Measurements from ENCODE around the gene CLMN. TPM values are rescaled to one million over a fixed set of nuclear protein-coding genes. Genes with fewer than 3 reads are reported as not detected.

The CLMN gene, protein sequence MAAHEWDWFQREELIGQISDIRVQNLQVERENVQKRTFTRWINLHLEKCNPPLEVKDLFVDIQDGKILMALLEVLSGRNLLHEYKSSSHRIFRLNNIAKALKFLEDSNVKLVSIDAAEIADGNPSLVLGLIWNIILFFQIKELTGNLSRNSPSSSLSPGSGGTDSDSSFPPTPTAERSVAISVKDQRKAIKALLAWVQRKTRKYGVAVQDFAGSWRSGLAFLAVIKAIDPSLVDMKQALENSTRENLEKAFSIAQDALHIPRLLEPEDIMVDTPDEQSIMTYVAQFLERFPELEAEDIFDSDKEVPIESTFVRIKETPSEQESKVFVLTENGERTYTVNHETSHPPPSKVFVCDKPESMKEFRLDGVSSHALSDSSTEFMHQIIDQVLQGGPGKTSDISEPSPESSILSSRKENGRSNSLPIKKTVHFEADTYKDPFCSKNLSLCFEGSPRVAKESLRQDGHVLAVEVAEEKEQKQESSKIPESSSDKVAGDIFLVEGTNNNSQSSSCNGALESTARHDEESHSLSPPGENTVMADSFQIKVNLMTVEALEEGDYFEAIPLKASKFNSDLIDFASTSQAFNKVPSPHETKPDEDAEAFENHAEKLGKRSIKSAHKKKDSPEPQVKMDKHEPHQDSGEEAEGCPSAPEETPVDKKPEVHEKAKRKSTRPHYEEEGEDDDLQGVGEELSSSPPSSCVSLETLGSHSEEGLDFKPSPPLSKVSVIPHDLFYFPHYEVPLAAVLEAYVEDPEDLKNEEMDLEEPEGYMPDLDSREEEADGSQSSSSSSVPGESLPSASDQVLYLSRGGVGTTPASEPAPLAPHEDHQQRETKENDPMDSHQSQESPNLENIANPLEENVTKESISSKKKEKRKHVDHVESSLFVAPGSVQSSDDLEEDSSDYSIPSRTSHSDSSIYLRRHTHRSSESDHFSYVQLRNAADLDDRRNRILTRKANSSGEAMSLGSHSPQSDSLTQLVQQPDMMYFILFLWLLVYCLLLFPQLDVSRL
- total RNA-seq, result under 1 TPM; 0.29 to 0.40 TPM

DNA sequence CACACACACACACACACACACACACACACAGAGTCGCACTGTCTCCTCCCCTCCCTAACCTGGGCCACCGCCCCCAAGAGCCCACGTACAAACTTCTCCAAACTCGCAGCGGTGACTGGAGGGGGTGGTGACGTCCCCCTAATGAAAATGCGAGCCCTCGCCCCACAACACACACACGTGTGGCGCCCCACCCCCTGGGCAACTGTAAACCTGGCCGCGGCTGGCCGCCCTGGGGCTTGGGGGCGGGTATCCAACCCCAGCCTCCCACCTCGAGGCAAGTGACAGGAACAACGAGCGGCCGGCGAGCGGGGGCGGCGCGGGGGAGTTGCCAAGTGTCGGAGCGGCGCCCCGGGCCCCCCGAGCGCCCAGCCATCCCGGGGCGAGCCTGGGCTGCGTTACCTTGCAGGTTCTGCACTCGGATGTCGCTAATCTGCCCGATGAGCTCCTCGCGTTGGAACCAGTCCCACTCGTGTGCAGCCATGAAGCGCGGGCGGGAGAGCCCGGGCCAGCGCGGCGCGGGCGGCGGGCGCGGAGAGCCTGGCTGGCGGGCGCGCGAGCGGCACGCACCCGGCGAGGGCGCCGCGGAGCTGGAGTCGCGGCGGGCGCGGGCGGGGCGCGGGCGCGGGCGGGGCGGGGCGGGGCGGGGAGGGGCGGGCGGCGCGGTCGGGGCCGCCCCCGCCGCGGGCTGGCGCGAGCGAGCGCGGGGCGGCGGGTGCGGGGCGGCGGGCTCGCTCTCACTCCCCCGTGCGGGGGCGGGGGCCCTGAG is at the start of gene CLMN:
Gene CLMN (minus strand): TSS at position 597 of the 766 bp plus-strand sequence. CDS start 116 bp downstream, at position 481.
- ChIA-PET CTCF (no interaction called here), POLR2A (interaction anchor here (0.6 kb wide), 1 partner anchor 96 kb away, joined by 3 read pairs; no protein-coding TSS in a partner anchor)

DNA sequence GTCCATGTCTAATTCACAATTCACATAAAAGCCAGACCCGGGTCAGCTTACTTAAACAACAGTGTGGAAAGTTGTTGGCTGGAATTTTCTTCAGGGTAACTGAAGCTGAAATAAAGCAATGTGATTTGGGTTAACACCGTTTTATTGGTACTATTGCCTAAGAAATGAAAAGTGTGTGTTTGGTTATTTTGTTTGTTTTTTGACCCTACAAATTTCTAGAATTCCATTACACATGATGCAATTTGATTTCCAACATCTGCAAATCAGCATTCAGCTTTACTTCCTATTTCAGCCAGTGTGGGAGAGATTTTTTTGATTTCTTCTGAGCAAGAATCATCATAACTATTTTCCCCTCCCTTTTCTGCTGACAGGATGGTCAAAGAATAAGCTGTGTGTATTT is 45.7 kb upstream of the CLMN start:
- CTCF ChIA-PET, result no interaction called here
- POLR2A ChIA-PET, result no interaction called here

DNA sequence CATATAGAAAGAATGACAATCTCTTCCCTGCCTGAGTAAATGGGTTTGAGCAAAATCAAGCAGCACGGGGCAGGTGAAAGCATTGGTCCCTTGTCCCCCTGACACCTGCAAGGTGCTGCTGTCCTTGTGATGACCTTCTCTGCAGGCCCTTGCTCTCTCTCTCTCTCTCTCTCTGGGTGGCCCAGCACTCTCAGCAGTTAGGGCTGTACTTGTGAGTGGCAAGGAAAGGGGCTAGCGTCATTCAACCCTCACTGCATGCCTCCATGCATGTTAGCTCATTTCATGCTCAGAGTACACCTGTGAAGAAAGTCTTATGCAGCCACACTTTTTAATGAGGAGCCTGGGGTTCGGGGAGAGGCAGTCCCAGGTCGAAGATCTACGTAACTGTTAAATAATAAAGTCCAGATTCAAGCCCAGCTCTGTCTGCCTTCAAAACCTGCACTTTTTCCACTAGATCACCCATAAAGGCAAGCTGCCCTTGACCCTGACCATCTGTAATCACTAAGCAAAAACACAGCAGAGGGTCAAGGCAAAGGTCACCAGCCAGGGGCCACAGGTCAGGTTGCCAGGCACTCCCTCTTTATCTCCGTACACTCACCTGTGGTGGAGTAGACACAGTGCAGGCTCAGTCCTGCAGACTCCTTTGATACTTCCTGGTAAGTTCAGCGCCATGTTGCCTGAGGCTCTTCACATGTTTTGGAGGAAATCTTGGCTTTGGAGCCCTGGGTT is 44.9 kb upstream of the CLMN start:
- CTCF ChIA-PET, result no interaction called here

DNA sequence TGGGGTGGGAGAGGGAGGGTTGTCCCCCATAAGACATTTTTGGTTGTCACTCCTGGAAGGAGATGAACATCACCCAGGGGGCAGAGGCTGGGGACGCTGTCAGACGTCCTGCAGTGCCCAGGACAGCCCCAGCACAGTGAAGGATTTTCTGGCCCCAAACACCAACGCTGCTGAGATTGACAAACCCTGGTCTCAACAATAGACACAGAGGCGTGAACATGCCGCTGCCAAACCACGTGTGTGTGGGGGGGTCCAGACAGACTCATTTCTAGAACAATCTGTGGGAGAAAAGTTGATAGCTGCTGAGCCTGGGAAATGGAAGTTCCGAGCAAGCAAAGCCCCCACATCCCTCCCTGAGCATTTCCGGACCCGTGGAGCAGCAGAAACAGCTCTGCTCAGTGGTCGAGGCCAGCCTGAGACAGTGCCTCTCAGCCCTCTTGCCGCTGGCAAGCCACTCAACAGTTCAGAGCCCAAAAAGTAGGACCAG is 43.8 kb upstream of the CLMN start:
- ChIA-PET POLR2A (no interaction called here), CTCF (no interaction called here)

More for the DNA sequence above, 44.9 kb upstream of the CLMN start:
- POLR2A ChIA-PET, result no interaction called here

DNA sequence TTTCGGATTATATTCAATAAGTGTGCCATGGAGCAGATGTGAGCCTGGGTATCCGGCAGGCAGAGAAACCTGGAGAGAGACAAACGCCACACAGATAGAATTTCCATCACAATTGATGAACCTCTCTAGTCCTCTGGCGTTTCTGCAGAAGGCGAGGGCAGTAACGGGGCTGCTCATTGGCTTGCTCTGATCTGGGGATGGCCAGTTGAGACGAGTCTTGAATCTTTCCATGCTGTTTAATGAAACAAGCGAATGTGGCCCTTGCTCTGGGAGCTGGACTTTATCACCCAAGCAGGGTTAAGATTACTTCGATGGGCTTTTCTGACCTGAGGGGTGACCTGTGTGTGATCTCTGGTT is 42.4 kb upstream of the CLMN start:
- ChIA-PET POLR2A (no interaction called here), CTCF (interaction anchor here (0.7 to 1.3 kb wide), 2 partner anchors 14 to 26 kb away, joined by 3 read pairs; no protein-coding TSS in a partner anchor)

DNA sequence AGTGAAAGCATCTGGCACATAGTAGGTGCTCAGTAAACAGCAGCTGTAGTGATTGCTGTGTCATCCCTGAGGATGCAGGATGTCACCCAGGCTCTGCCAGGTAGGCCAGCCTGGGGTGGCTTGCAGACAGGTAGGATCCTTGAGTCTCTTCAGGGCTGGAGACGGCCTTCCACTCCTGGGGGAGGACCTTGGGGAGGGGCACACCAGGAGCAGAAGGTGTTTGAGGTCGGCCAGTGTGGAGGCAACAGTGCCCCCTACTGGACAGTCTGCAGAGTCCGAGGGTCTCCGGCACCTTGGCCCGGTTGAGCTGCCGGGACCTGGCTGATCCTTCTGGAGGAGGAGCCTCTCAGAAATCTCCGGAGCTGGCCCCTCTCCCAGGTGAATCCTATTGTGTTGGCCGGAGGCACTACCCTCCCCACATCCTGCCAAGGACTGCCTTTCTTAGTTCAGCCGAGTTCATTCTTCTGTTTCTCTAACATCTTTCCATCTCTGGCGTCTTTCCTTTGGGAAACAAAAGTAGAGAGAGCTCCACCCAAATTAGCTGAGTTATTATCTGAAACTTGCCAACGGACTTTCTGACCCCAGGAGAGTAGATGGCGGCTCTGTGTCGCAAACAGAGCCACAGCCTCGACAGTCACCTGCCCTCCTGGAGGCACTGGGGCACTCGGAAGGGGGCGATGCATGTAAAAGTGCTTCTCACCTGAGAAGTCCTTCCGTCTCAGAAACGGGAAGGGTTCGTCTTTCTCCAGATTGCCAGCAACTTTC is 41.8 kb upstream of the CLMN start:
- POLR2A ChIA-PET, result no interaction called here
- CTCF ChIA-PET, result interaction anchor here (0.7 to 1.3 kb wide), 3 partner anchors 13 to 167 kb away, joined by 3 read pairs; no protein-coding TSS in a partner anchor

DNA sequence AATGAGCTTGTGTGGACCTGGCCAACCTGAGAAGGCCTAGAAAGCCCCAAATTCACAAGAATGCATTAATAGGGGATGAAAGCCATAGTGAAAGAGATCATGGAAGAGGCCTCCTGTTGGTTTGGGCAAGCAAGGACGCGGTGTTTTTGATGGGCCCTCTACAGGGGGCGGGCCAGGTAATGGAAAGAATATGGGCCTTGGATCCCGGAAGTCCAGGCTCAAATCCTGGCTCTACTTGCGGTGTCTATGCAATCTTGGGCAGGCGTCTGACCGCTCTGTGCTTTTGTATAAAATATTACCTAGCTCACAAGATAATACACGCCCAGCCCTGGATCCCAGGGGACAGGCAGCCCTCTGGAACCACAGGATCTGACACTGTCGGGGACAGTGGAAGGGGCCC is 41.1 kb upstream of the CLMN start:
- POLR2A ChIA-PET, result no interaction called here
- CTCF ChIA-PET, result interaction anchor here (0.8 to 1.3 kb wide), 2 partner anchors 25 to 166 kb away, joined by 3 read pairs; no protein-coding TSS in a partner anchor

DNA sequence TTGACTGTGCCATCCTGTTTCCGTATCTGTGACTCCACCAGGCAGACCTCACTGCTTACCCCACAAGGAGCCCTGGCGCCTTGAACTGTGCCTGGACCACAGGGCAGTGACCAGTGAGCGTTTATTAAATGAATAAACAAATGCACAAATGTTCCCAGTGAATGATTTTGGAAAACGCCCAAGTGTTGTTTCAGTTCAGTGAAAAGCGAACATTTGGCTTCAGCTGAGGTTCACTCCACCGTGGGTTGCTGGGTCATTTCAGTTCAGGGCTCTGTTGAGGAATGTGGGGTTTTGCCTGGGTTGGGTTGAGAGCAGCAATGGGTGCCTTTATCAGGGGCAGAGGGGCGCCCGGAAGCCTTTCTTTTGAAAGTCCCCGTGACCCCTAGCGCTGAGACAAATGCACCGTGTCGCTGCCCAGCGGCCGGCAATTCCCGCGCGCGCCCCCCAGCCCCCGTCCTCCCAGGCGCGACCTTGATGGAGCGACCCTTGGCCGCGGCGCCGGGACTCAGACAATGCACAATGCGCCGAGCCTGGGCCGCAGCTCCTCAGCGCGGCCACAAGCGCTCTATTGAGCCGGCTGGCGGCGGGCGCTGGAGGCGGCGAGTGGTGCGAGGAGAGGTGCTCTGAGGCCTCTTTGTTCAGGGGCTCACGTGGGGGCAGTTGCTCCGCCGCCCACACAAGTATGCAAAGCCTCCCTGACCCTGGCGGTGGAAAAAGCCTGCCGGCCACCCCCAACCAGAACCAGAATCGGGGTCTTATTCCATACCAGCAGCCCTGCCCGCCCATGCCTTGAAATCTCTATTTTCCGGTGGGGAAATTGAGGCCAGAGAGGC is 40.5 kb upstream of the CLMN start:
- ChIA-PET POLR2A (no interaction called here), CTCF (no interaction called here)

DNA sequence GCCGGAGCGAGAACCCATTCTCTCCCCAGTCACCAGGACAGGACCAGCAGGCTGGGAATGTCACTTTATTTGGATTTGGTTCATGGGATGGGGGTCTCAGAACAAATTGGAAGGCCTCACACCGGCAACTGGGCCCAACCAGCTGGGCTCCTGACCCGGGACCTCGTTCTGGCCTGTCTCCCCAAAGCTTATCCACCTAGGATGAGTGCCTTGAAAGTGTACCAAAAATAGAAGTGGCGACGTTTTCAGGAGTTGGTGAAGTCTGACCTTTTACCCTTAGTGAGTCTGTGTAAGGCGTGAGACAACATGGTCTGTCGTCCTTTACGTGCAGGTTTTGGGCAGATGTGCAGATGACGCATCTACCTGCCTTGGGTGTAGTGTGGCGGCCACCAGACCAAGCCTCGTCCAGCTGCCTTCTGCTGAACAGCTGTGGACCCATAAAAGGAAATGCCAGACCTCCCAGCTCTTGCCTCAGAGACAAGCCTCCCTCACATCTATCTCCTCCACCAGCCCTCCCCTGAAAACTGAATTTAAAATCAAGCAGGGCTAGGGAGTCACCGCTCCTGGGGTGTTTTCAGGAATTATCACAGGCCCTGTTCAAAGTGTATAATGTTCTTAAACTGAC is 36.6 kb upstream of the CLMN start:
- ChIA-PET CTCF (no interaction called here), POLR2A (no interaction called here)

DNA sequence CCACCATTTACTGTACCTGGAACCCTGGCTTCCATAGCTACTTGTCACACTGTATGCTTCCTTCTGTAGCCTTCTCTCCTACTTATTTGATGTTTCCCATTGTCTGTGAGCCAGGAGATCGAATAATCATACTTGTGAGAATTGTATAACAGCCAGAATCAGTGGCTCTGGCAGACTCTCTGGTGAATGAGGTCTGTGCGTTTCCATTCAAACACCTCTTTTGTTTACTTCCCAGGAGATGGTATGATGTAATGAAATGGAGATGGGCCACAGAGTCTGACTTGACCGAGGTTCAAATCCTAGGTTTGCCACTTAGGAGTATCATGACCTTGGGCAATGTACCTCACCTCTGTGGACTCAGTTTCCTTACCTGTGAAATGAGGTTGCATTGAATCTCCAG is 35.7 kb upstream of the CLMN start:
- ChIA-PET CTCF (no interaction called here), POLR2A (no interaction called here)

DNA sequence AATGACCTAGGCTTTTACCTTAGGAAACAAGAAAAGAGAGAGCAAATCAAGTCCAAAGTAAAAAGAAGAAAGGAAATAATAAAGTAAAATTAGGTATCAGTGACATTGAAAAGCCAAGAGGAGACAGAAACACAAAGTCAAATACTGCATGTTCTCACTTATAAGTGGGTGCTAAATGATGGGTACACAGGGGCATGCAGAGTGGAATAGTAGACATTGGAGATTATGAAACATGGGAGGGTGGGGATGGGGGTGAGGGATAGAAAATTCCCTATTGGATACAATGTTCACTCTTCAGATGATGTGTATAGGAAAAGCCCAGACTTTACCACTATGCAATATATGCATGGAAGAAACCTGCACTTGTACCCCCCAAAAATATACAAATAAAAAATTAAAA is 35.1 kb upstream of the CLMN start:
- CTCF ChIA-PET, result no interaction called here
- POLR2A ChIA-PET, result no interaction called here

DNA sequence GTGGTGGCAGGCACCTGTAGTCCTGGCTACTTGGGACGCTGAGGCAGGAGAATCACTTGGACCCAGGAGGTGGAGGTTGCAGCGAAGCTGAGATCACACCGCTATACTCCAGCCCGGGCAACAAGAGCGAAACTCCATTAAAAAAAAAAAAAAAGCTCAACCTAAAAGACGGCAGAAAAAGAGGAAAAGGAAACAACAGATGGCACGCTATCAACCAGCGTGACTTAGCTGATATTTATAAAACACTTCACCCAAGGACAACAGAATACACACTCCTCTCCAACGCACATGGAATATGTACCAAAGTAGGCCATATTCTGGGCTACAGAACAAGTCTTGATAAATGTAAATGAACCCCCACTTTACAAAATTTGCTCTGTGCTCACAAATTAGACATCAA is 34.0 kb upstream of the CLMN start:
- CTCF ChIA-PET, result no interaction called here
- POLR2A ChIA-PET, result no interaction called here

DNA sequence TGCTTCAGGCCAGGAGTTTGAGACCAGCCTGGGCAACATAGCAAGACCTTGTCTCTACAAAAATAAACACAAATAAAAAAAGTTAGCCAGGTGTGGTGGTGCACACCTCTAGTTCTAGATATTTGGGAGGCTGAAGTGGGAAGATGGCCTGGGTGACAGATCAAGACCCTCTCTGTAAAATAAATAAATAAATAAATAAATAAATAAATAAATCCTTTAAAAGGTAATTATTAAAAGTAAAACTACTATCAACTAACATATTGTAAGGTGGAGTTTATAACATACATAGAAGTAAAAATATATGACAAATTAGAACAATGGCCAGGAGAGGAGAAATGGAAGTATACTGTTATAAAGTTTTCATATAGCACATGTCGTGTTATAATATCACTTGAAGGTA is 33.3 kb upstream of the CLMN start:
- ChIA-PET POLR2A (no interaction called here), CTCF (no interaction called here)

DNA sequence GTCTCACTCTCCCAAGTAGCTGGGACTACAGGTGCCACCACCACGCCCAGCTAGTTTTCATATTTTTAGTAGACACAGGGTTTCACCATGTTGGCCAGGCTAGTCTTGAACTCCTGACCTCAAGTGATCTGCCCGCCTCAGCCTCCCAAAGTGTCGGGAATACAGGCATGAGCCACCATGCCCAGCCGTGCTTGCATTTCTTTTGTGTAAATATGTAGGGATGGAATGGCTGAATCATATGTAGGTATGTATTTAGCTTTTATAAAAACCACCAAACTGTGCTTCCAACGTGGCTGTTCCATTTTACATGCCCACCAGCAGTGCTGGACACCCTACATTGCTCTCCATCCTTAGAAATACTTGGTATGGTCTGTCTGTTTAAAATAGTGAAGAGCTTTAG is 32.8 kb upstream of the CLMN start:
- CTCF ChIA-PET, result no interaction called here
- POLR2A ChIA-PET, result no interaction called here

DNA sequence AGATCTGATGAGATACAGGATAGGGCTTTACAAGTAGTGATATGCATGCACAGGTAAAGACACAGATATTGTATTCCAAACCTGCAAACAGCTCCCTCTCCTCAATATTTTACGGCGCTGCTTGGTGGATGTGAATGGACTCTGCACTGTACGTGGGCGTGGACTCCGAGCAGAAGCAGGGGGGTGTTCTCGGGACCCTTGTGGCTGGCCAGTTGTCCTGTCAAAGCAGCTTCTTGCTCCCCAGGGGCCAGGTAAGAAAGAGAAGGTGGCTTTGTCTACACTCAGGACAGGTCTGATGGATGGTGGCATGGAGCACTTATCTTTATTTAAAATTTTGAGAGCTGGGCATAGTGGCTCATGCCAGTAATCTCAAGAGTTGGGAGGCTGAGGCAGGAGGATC is 29.5 kb upstream of the CLMN start:
- CTCF ChIA-PET, result no interaction called here

DNA sequence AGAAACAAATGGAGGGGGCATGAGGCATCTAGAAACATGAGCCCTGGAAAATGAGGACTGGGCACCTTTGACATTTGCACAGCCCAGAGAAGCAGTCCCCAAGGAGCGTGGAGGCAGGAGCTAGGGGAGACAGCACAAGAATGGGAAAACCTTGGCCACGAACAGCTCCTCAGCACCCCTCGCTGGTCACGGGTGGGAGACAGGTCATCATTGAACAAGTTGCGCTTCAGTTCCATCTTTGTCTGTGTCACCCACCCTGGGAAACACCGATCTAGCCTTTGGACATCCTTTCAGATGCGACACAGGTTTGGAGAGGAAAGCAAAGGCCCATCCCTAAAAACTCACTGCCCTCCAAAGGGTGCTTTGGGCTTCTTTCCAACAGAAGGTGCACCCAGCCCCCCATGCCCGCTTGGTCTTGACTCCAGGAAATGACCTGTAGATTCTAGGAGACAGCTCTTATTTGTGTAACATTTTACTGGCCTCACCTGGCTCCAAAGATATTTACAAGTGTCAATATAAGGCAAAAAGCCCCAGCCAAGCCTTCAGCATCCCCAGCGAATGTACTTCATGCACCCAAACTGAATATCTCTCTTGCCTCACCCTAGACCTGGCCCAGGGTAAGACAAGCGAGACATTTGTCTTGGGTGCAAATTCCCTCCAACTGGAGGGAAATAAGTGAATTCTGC is 28.8 kb upstream of the CLMN start:
- POLR2A ChIA-PET, result no interaction called here
- CTCF ChIA-PET, result interaction anchor here (1.0 kb wide), 1 partner anchor 13 kb away, joined by 3 read pairs; no protein-coding TSS in a partner anchor

More for the DNA sequence above, 29.5 kb upstream of the CLMN start:
- POLR2A ChIA-PET, result no interaction called here

DNA sequence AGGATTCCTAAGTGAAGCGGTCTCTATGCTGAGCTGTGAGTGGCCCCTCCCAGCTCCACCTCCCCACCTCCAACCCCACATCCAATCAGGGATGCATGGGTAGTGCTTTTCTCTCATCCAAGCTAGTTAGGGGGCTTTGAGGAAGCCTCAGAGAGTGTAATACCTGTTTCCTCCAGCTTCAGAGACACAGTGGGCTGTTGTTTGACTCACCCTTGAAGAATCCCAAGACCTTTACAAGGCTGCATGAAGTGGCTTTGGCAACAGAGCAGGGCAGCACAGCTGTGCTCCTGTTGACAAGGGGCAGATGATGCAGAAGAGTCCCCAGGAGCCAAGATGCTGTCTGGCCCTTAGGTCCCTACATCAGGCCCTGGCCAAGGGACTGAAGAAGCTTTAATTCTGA is 27.1 kb upstream of the CLMN start:
- ChIA-PET CTCF (no interaction called here), POLR2A (no interaction called here)

All from activated CD8-positive, alpha-beta memory T cell treated with anti-CD3 and anti-CD28 coated beads for 36 hours (primary cell).